Activated T-helper 17 cell treated with anti-CD3 and anti-CD28 coated beads, Interleukin-2, amount 50 U/mL, for 72 hours (primary cell): Measurements from ENCODE around the gene PRDM1. TPM values are rescaled to one million over a fixed set of nuclear protein-coding genes. Genes with fewer than 3 reads are reported as not detected.
"Not testable (repeated sequence)": the region's sequence is repeated elsewhere in the genome, so short reads cannot be mapped to it uniquely, and the experiment has no call there.

Experiments used
- ATAC-seq: fragments of 150-1000 bp; cut with Tn5 transposase; replicated peaks from 2 replicates; pipeline ENCODE4 v1.10.0; 2021; ENCODE audit warnings: mild to moderate bottlenecking, moderate library complexity
- H3K27ac Mint-ChIP-seq: one replicate; pipeline ENCODE4 v1.8.0; 2022; ENCODE audit warnings: mixed read lengths
- H3K27me3 Mint-ChIP-seq: one replicate; pipeline ENCODE4 v1.8.0; 2022; ENCODE audit warnings: mixed read lengths
- H3K36me3 Mint-ChIP-seq: one replicate; pipeline ENCODE4 v1.8.0; 2022; ENCODE audit warnings: low read depth, mild to moderate bottlenecking, mixed read lengths
- H3K4me1 Mint-ChIP-seq: one replicate; pipeline ENCODE4 v1.8.0; 2022; ENCODE audit warnings: mixed read lengths
- H3K4me3 Mint-ChIP-seq: one replicate; pipeline ENCODE4 v1.8.0; 2022; ENCODE audit warnings: mild to moderate bottlenecking, mixed read lengths
- H3K9me3 Mint-ChIP-seq: one replicate; pipeline ENCODE4 v1.8.0; 2022; ENCODE audit warnings: mixed read lengths
- total RNA-seq, 2 donors: library from RNA; stranded (reverse); gene quantifications; one replicate each; pipeline ENCODE4 v1.2.3, GENCODE V29; 2022

PRDM1 gene
- total RNA-seq, 2 donors from 2014 or later: 138 to 149 TPM

GRCh38 chr6:106138151-106138550, 52.0 kb downstream of the PRDM1 start:
- Mint-ChIP-seq H3K9me3 (no peaks in the 10 kb centered on the region), H3K36me3 (no peaks in the 10 kb centered on the region), H3K27me3 (no peaks in the 10 kb centered on the region), H3K27ac (no peak overlapping the region), H3K4me3 (no peak overlapping the region), H3K4me1 (peaks cover 29% of the 10 kb centered on the region)
- no peak for ATAC-seq

- Mint-ChIP-seq H3K36me3 (no peaks in the 10 kb centered on the region), H3K4me3 (peak overlapping the region; percentile 65), H3K9me3 (no peaks in the 10 kb centered on the region), H3K4me1 (peaks cover 33% of the 10 kb centered on the region), H3K27me3 (no peaks in the 10 kb centered on the region), H3K27ac (peak overlapping the region; percentile 75)
- peak; percentile 89 for ATAC-seq
These were observed 55.5 kb downstream of the PRDM1 start for GRCh38 chr6:106141441-106142237.

GRCh38 chr6:106142876-106143431, 56.8 kb downstream of the PRDM1 start:
- peaks cover 35% of the 10 kb centered on the region for H3K4me1 Mint-ChIP-seq
- H3K27ac Mint-ChIP-seq: no peak overlapping the region
- peak overlapping the region; percentile 65 for H3K4me3 Mint-ChIP-seq
- no peak for ATAC-seq
- no peaks in the 10 kb centered on the region for H3K27me3 Mint-ChIP-seq
- no peaks in the 10 kb centered on the region for H3K36me3 Mint-ChIP-seq
- no peaks in the 10 kb centered on the region for H3K9me3 Mint-ChIP-seq

- peaks cover 35% of the 10 kb centered on the region for H3K4me1 Mint-ChIP-seq
- H3K27me3 Mint-ChIP-seq: no peaks in the 10 kb centered on the region
- H3K9me3 Mint-ChIP-seq: no peaks in the 10 kb centered on the region
- no peak for ATAC-seq
- no peak overlapping the region for H3K4me3 Mint-ChIP-seq
- H3K36me3 Mint-ChIP-seq: no peaks in the 10 kb centered on the region
- H3K27ac Mint-ChIP-seq: no peak overlapping the region
These were observed 57.5 kb downstream of the PRDM1 start for GRCh38 chr6:106143665-106144064.

- H3K36me3 Mint-ChIP-seq: no peaks in the 10 kb centered on the region
- ATAC-seq: no peak
- no peak overlapping the region for H3K27ac Mint-ChIP-seq
- H3K27me3 Mint-ChIP-seq: no peaks in the 10 kb centered on the region
- H3K9me3 Mint-ChIP-seq: no peaks in the 10 kb centered on the region
- peak overlapping the region; percentile 47 for H3K4me3 Mint-ChIP-seq
- peaks cover 46% of the 10 kb centered on the region for H3K4me1 Mint-ChIP-seq
These were observed 59.0 kb downstream of the PRDM1 start for GRCh38 chr6:106145144-106145543.

GRCh38 chr6:106145741-106146227, 59.6 kb downstream of the PRDM1 start:
- peaks cover 46% of the 10 kb centered on the region for H3K4me1 Mint-ChIP-seq
- no peaks in the 10 kb centered on the region for H3K9me3 Mint-ChIP-seq
- peak overlapping the region; percentile 47 for H3K4me3 Mint-ChIP-seq
- no peak overlapping the region for H3K27ac Mint-ChIP-seq
- H3K36me3 Mint-ChIP-seq: no peaks in the 10 kb centered on the region
- no peaks in the 10 kb centered on the region for H3K27me3 Mint-ChIP-seq
- ATAC-seq: peak; percentile 64

GRCh38 chr6:106146852-106147351, 60.8 kb downstream of the PRDM1 start:
- Mint-ChIP-seq H3K27ac (peak overlapping the region; percentile 50), H3K9me3 (no peaks in the 10 kb centered on the region), H3K4me3 (no peak overlapping the region), H3K27me3 (no peaks in the 10 kb centered on the region), H3K36me3 (no peaks in the 10 kb centered on the region), H3K4me1 (peaks cover 37% of the 10 kb centered on the region)
- ATAC-seq: no peak

- no peak overlapping the region for H3K4me3 Mint-ChIP-seq
- H3K27me3 Mint-ChIP-seq: no peaks in the 10 kb centered on the region
- H3K9me3 Mint-ChIP-seq: peaks cover 3% of the 10 kb centered on the region
- H3K27ac Mint-ChIP-seq: no peak overlapping the region
- no peaks in the 10 kb centered on the region for H3K36me3 Mint-ChIP-seq
- ATAC-seq: no peak
- peaks cover 37% of the 10 kb centered on the region for H3K4me1 Mint-ChIP-seq
These were observed 61.3 kb downstream of the PRDM1 start for GRCh38 chr6:106147476-106147875.

- H3K27ac Mint-ChIP-seq: no peak overlapping the region
- peak; percentile 26 for ATAC-seq
- no peaks in the 10 kb centered on the region for H3K27me3 Mint-ChIP-seq
- H3K36me3 Mint-ChIP-seq: no peaks in the 10 kb centered on the region
- peaks cover 37% of the 10 kb centered on the region for H3K4me1 Mint-ChIP-seq
- peaks cover 8% of the 10 kb centered on the region for H3K9me3 Mint-ChIP-seq
- no peak overlapping the region for H3K4me3 Mint-ChIP-seq
These were observed 63.4 kb downstream of the PRDM1 start for GRCh38 chr6:106149472-106150069.

GRCh38 chr6:106152476-106152875, 66.3 kb downstream of the PRDM1 start:
- not testable (repeated sequence) for H3K27ac Mint-ChIP-seq, H3K36me3 Mint-ChIP-seq, H3K27me3 Mint-ChIP-seq, H3K9me3 Mint-ChIP-seq
- peak; percentile 79 for ATAC-seq
- H3K4me1 Mint-ChIP-seq: peaks cover 21% of the 10 kb centered on the region
- H3K4me3 Mint-ChIP-seq: peak overlapping the region; percentile 48

- H3K27ac Mint-ChIP-seq: no peak overlapping the region
- H3K4me1 Mint-ChIP-seq: peaks cover 21% of the 10 kb centered on the region
- no peaks in the 10 kb centered on the region for H3K36me3 Mint-ChIP-seq
- H3K27me3 Mint-ChIP-seq: no peaks in the 10 kb centered on the region
- H3K9me3 Mint-ChIP-seq: peaks cover 8% of the 10 kb centered on the region
- ATAC-seq: peak; percentile 16
- H3K4me3 Mint-ChIP-seq: peak overlapping the region; percentile 48
These were observed 66.8 kb downstream of the PRDM1 start for GRCh38 chr6:106152952-106153351.

- ATAC-seq: no peak
- no peak overlapping the region for H3K27ac Mint-ChIP-seq
These were observed 68.2 kb downstream of the PRDM1 start for GRCh38 chr6:106154326-106154725.

GRCh38 chr6:106155219-106155830, 69.2 kb downstream of the PRDM1 start:
- no peaks in the 10 kb centered on the region for H3K36me3 Mint-ChIP-seq
- peaks cover 8% of the 10 kb centered on the region for H3K9me3 Mint-ChIP-seq
- no peak overlapping the region for H3K4me3 Mint-ChIP-seq
- peaks cover 10% of the 10 kb centered on the region for H3K4me1 Mint-ChIP-seq
- no peaks in the 10 kb centered on the region for H3K27me3 Mint-ChIP-seq
- peak overlapping the region; percentile 39 for H3K27ac Mint-ChIP-seq
- ATAC-seq: no peak

More at GRCh38 chr6:106154326-106154725, 68.2 kb downstream of the PRDM1 start:
- H3K4me1 Mint-ChIP-seq: peaks cover 16% of the 10 kb centered on the region
- no peak overlapping the region for H3K4me3 Mint-ChIP-seq
- no peaks in the 10 kb centered on the region for H3K27me3 Mint-ChIP-seq
- peaks cover 8% of the 10 kb centered on the region for H3K9me3 Mint-ChIP-seq
- H3K36me3 Mint-ChIP-seq: no peaks in the 10 kb centered on the region

GRCh38 chr6:106156413-106156812, 70.3 kb downstream of the PRDM1 start:
- Mint-ChIP-seq H3K4me1 (peaks cover 10% of the 10 kb centered on the region), H3K9me3 (peaks cover 8% of the 10 kb centered on the region), H3K27me3 (no peaks in the 10 kb centered on the region), H3K4me3 (no peak overlapping the region), H3K36me3 (no peaks in the 10 kb centered on the region), H3K27ac (no peak overlapping the region)
- no peak for ATAC-seq
